Activated CD4-positive, alpha-beta T cell treated with anti-CD3 and anti-CD28 coated beads, Interleukin-2, amount 50 U/mL, for 1 hour (primary cell): ENCODE results near the gene GTF2H1.
"Not testable (repeated sequence)": the region's sequence is repeated elsewhere in the genome, so short reads cannot be mapped to it uniquely, and the experiment has no call there.

Experiments
- DNase-seq: peaks from one replicate; pipeline ENCODE4 v3.0.0-alpha.2; 2020

The GTF2H1 gene

DNA sequence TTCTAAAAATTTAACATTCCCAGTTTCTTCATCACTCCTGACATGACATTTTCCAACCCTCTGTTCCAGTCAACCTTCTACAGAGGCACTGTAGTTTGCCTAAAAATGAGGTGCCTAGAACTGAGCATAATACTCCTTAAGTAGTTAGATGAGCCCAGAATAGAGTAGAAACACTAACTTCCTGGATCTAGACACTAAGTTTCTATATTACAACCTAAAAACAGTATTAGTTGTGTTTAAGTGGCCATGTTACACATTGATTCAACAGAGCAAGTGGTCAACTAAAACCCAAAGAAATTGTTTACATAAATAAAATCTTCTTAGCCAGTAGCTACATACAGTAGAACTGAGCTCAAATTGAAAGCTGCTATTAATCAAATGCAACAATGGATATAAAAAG, 1.8 kb upstream of the GTF2H1 start:
- DNase-seq: no peak

DNA sequence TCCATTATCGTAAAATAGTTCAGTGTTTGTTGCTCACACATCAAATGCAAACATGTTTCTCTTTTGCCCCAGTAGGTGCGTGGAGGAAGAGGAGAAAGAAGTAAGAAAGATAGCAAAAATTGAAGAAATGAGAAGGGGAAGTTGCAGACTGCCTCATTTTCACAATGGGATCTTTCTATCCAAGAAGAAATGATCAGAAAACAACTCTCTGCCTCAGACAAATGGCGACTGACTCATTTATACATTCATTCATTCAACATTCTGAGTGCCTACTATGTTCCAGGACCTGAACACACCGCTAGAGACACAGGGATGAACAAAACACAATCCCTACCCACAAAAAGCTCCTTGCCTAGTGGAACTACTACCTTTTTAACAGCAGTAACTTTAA, 794 bp upstream of the GTF2H1 start:
- no peak for DNase-seq

DNA sequence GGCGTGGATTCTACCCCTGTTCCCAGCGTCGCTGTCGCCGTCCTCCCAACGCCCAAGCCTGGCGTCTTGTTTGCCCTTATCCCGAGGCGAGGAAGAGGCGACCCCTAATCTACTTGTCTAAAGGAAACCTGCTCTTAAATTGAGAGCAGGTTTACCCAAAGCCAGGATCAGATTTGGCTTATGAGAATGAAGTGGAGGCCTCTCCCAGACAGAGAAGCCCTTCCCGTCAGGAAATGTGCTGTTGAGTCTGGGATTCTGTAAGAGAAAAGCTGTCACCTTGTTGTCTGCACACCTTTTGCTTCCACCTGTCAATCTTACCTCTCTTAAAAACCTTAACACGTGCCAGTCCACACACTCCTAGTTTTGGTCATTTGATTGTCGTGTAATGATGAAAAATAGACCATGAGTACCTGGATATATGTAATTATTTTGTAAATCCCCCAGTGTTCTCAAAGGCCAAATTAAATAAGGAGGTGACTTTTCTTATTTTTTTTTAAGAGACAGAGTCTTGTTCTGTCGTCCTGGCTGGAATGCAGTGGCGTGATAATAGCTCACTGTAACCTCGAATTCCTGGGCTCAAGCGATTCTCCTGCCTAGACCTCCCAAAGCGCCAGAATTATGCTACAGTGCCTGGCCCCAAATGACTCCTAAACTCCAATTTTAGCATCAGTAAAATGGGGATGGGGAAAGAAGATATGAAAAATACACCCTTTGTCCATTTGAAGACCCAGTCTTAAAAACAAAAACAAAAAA, 627 bp downstream of the GTF2H1 start:
- no peak for DNase-seq

DNA sequence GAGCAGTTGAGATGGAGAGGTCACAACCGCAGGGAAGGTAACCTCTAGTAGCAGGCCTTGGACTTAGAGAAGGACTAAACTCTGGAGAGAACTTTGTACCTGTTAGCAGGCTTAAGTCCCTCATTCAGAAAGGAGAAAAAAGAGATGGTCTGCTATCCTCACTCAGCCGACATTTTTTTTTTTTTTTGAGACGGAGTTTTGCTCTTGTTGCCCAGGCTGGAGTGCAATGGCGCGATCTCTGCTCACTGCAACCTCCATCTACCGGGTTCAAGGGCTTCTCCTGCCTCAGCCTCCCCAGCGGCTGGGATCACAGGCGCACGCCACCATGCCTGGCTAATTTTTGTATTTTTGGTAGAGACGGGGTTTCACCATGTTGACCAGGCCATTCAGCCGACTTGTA, 1.5 kb downstream of the GTF2H1 start:
- not testable (repeated sequence) for DNase-seq

DNA sequence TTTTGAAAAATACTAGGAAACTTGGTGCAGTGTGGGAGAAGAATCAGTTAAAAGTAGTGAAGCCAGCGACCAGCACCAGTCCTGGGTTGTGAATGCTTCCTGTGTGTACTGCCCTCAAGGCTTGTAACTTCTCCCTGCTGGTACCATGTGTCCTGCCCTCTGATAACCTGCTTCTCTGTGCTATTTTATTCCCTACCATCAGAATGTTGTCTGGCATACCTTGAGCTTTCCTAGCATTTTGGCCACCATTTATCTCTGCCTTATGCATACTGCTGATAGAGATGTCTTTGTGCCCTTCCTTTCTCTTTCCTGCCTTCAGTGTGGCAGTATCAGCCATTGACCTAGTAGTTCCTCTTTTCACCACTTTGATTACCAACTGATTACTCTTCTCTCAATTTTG, 2.0 kb downstream of the GTF2H1 start:
- no peak for DNase-seq

DNA sequence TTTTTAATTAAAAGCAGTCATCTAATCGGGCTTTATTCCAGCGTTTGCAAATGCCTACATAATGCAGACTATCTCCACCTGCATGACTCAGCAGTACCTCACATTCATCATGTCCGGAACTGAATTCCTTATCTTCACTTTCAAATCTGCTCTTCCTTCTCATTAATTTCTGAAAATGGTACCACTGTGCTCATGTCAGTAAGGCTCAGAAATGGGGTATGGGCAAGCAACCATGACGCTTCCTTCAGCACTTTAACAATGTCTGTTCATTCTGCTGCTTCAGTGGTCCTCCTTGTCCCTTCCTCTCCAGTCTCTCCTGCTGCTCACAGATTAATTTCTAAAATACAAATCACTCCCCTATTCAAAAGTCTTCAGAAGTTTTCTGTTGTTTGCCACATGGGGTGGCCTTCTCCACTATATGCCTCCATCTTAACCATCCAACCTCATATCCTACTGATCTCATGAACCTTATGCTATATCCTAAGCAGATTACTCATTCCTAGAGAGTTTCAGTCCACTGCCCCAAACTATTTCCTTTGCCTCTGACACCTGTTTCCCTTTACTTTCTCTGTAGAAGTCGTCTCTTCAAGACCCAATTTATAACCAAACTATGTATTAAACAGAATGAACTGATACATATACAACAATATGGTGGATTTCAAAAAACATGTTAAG, 7.0 kb downstream of the GTF2H1 start:
- DNase-seq: no peak

DNA sequence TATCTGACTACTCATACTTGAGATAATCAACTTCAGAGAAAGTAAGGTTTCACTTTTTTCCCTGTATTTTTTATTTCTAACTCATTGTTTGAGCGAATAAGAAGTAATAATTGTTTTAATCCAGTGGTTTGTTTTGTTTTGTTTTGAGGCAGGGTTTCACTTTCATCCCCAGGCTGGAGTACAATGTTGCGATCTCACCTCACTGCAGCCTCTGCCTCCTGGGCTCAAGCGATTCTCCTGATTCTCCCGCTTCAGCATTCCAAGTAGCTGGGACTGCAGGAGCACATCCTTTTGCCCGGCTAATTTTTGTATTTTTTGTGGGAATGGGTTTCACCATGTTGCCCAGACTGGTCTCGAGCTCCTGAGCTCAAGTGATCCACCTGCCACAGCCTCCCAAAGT, 8.6 kb downstream of the GTF2H1 start:
- DNase-seq: no peak

DNA sequence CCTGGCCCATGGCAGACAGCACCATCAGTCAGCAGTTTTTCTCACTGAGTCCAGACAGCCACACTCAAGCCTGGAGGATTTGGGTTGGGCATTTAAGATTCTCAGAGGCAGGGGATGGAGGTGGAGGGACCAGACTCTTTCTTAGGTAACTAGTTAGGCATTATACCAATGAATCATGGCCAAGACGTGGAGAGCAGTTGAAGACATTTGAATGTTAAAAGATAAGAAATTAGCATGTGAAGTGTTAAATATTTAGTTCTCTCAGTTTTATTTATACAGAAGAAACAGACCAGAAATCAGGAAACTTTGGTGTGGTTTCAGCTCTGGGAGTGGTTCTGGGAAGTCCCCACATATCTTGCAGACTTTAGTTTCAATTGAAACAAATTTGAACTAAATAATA, 9.9 kb downstream of the GTF2H1 start:
- peak; percentile 7 for DNase-seq

DNA sequence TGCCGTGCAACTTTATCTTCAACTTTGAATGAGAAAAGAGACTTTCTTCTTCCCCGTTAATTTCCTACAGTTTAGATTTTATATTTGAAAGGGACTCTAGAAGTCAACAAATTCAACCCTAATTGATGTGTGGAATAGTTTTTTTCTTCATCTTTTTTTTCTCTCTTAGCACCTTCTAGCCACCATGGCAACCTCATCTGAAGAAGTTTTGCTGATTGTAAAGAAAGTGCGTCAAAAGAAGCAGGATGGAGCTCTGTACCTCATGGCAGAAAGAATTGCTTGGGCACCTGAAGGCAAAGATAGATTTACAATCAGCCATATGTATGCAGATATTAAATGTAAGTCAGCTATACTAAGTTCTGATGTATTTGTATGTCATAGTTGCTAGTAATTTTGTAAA, 10.5 kb downstream of the GTF2H1 start:
- no peak for DNase-seq

DNA sequence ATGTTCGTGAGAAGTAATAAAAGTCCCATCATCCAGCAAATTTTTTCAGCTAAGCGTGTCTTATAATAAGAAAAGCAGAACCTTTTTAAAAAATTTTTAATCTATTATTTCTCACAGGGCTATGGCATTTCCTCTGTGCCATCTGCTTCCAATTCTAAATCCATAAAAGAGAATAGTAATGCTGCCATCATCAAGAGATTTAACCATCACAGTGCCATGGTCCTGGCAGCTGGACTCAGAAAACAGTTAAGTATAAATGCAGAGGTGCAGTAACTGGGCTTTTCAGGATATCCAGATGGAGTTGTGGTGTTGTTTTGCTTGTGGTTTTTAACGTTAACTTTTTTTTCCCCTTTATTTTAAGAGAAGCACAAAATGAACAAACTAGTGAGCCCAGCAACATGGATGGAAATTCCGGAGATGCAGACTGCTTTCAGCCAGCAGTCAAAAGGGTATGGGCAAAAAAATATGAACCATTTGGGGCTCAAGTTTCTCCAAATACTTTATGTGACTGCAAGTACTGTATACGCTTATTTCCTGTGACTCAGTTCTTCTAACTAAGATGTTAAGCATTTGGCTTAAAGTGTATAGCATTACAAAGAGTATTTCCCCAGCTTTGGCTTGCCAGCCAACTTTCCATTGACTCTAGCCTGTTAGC, 25.2 kb downstream of the GTF2H1 start:
- DNase-seq: no peak

DNA sequence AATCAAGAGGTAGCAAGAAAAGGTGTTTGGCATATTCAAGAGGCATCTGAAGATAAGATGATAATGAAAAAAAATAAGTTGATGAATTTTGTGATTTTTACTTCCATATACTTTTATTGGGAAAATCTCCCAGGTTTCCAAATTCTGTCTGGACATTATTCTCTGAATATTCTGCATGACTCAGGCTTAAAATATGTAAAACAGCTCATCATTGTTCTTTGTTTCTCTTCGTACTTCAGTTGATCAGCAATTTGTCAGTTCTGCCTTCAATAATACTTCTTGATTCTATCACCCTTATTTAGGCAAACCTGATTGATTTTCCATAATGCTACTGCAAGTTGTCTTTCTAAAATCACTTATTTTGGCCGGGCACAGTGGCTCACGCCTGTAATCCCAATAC, 30.2 kb downstream of the GTF2H1 start:
- DNase-seq: no peak

DNA sequence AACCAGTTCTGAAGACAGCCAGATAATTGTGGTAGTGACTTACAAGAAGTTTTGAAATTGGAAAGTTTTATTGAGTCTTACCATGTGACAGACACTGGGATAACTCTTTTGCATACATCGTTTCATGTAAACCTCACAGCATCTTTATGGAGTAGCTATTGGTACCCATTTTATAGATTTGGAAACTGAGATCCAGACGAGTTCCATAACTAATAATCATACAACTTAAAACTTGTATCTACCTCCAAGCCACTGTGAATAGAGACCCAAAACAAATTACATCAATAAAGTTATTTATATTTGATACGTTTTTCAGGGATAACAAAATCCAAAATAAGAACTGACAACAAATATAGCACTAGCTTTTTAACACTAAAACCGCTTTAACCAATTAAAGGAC, 36.3 kb downstream of the GTF2H1 start:
- no peak for DNase-seq

DNA sequence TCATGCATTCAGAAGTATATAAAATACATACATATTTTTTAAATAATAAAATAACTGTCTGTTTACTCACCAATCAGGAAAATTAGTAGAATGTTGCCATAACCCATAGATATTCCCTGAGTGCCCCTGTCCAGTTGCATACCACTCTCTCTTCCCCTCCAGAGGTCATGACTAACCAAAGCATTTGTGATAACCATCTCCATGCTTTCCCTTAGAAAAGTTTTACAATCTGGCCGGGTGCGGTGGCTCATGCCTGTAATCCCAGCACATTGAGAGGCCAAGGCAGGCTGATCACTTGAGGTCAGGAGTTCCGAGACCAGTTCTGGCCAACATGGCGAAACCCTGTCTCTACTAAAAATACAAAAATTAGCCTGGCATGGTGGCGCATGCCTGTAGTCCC, 38.8 kb downstream of the GTF2H1 start:
- no peak for DNase-seq

DNA sequence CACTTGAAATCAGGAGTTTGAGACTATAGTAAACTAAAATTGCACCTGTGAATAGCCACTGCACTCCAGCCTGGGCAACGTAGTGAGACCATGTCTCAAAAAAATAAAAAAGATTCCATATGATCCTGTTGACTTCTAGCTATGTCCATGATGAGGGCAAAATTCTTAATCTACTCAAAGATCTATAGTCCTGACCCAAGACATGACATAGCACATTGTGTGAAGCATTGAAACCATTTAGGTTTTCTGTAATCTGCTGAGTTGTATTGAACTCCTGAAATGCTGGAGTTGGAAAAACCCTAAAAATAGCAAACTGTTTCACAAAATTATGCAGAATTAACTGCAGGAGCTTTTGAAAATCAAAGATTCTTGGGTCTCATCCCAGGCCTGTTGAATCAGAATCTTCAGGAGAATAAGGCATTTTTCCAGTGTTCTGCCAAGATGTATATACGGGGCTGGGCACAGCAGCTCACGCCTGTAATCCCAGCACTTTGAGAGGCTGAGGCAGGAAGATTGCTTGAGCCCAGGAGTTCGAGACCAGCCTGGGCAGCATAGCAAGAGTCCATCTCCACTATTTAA, 42.2 kb downstream of the GTF2H1 start:
- DNase-seq: no peak

DNA sequence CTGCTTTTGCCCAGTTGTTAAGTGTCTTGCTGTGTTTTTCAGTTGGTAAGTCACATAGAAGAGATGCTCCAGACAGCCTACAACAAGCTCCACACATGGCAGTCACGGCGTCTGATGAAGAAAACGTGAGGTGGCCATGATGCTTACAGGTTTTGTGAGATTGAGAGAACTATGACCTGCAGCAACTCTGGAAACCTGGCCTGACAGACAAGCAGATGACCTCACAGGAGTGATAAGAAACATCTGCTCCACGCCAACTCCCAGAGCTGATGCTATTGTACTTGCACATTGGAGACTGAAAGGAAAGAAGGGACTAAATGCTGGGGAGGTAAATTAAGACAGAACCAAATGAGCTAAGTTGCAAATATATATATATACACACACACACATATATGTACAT, 43.4 kb downstream of the GTF2H1 start:
- DNase-seq: no peak

DNA sequence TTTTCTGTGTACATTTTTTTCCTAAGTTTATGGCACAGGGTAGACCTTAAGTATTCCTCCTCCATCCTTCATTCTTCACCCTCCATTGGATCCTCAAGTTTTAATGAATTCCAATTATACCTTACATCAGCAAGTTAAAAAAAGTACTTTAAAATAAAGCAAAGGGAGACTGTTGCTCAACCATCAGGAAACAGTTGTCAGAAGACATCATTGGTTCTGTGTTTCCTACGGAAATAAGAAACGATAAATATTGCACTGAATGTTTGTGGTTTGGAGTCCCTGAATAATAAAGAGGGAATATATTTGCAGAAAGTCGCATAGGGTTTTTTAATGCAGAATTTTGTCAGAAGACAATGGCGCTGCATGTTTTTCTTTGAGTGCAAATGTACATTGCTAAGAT, 43.9 kb downstream of the GTF2H1 start:
- no peak for DNase-seq

DNA sequence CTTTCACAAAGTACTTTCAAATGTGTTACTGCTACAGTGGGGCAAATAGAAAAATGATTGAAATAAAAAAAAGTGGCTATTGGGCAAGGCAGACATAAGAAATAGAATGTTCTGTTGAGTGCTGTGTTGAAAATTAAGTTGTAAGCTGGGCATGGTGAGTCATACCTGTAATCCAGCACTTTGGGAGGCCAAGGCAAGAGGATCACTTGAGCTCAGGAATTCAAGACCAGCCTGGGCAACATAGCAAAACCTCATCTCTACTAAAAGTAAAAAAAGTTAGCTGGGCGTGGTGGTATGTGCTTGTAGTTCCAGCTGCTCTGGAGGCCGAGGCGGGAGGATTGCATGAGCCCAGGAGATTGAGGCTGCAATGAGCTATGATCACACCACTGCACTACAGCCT, 45.1 kb downstream of the GTF2H1 start:
- DNase-seq: no peak

DNA sequence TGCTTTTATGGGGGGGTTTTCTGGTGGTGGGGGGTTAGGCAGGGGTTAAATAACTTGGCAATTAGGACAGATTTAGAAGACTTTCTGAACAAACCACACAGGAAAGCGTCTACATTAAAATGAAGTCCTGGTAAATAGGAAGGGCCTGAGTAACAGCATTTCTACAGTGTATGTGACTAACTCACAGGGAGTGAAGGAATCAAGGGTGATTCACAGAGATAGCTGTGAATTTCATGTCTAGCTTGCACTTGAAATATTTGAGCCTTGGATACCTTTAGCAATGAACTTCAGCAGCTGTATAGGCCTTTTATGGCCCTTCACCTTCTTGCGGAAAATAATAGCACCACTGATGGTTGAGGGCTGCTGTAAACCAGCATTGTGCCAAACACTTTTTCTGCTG, 45.9 kb downstream of the GTF2H1 start:
- DNase-seq: no peak

DNA sequence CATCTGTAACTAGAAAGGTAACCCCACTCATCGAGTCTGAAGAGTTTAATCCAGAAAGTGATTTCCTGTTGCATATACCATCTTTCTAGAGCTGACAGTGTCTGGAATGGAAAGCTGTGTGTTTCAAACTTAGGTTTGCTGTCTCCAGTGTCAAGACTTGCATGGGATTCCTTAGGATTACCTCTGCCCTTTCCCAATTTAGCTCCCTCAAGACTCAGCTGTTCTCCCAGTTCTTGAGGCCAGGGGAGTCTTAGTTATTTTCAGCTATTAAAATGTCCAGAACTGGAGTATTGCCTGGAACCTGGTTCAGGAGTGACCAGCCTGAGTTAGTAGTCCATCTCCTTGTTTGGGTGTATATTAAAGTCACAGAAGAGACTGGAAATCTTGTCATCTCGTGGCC, 47.0 kb downstream of the GTF2H1 start:
- DNase-seq: no peak

DNA sequence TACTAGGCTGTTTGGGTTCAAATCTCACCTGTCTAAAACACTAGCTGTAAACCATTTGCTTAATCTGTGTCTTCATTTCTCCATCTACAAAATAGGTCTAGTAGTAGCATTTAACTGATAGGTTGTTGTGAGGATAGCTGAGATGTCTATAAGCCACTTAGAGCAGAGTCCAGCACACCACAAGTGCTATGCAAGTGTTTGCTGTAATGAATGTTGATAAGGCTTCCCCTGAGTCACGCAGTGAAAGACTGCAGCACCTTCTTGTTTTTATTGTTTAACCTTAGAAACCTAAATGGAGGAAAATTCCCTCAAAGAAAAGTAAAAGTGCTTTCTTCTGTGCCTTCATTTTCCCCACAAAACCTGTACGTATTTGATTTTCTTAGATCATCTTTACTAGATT, 48.9 kb downstream of the GTF2H1 start:
- DNase-seq: no peak

DNA sequence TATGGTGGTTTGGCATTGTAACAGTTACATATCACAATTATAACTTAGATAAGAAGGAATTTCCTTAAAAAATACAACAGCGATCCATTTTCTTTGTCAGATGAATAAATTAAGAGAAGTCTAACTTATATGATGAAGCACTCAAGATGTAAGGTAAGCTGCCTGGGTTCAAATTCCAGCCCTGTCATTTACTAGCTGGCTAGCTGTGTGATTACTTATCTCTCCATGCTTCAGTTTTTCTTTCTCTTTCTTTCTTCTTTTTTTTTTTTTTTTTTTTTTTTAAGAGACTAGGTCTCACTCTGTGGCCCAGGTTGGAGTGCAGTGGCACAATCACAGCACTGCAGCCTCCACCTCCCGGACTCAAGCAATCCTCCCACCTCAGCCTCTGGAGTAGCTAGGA, 49.8 kb downstream of the GTF2H1 start:
- no peak for DNase-seq

DNA sequence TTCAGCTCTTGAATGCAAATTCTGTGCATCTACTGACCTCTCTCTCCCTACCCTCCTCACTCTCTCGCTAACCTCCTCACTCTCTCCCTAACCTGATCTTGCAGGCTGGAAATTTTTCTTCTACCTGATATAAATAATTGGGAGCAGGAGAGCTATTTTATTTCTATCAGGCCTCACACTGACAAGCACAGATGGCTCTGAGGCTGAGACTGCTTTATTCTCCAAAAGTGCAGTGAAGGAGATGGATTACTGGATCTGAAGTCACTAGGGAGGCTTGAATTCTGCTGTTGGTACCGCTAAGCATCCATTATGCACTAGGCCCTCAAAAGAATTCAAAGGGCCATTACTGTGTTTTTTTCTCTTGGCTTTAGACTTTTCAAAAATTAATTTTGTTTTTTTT, 52.6 kb downstream of the GTF2H1 start:
- DNase-seq: no peak

DNA sequence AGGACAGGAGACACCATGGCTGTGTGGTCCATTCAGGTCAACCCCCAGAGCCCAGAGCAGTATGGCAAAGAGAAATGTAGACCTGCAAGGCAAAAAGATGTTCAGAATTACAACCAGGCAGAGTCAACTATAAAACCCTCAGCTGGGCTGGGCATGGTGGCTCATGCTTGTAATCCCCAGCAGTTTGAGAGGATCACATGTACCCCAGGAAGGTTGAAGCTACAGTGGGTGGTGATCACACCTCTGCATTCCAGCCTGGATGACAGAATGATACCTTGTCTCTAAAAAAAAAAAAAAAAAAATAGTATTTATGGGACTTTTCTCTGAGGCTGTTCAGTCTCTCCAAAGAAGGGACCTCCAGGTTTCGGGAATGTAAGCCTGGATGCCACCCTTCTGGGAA, 53.6 kb downstream of the GTF2H1 start:
- DNase-seq: no peak

DNA sequence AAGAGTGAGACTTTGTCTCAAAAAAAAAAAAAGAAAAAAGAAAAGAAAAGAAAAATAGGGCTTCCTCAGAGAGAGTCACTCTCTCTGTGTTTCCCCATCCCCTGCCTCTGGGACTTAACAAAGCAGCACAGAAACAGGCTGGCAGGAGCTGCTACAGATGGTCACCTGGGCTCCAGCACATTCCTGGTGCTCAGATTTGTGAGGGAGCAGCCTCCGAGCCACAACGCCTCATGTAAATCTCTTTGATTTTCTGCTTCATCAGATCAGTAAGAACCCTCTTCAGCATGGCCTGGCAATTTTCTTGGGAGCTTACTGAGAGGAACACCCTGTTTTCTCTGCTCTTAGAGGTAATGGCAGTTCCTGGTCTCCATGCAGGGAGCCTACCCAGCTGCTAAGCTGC, 56.8 kb downstream of the GTF2H1 start:
- DNase-seq: no peak
